Renal cortex interstitium (tissue), 11 donors: ENCODE data around the gene ROR2. TPM values are rescaled to one million over a fixed set of nuclear protein-coding genes. Genes with fewer than 3 reads are reported as not detected.

Experiments used
- DNase-seq, 11 donors: peaks; one replicate each; pipeline ENCODE4 v3.0.0-alpha.2; 2013; ENCODE audit warnings: low read depth in 9 of 11, low spot score in 4 of 11; ENCODE audit errors: extremely low read depth in 1 of 11
- polyA plus RNA-seq, 3 donors: library from polyadenylated mRNA; unstranded; fragments of 120-200 nt; gene quantifications; one replicate each; pipeline ENCODE4 v1.2.1, GENCODE V29; 2013; ENCODE audit not compliant: insufficient read length in 3 of 3

ROR2 gene
- polyA plus RNA-seq, 3 donors = 17.4 to 20.5 (median 20.0) TPM

- DNase-seq = no peak
These were observed 173.4 kb downstream of the ROR2 start for GRCh38 chr9:91776409-91777291.

DNA sequence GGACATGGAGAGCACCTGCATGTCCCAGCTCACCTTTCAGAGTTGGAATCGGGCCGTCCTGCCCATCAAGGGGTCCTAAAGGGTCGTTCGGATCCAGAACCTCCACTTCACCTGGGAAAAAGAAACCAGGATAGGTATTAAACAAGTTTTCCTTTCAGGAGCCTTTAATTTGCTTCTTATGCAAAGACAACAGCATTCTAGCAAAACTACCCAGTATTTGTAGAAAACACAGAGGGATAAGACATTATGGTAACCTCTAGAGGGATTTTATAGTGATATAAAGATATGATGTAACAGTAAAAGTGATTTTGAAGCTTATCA lies 174.4 kb downstream of the ROR2 start:
- no peak for DNase-seq

GRCh38 chr9:91775011-91775707 lies 174.9 kb downstream of the ROR2 start:
- peak in 5 of 11 donors; percentile 52 to 66 (median 64) for DNase-seq

DNA sequence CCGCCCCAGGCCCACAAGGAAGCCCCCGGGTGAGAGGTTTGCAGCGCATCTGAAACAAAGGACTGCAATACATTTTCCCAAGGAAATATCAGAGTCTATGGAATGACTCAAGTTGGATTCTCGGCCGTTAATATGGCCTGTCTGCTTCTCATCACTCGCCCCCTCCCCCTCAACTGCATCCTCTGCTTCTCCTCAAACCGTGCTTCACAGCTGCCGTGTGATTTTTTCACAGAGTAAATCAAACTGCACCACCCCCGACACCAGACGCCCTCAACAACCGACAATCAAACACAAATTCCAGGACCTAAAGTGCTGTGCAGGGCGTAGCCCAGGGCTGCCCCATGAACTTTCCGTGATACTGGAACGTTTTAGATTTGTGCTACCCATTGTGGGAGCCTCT lies 176.9 kb downstream of the ROR2 start:
- DNase-seq = no peak

DNA sequence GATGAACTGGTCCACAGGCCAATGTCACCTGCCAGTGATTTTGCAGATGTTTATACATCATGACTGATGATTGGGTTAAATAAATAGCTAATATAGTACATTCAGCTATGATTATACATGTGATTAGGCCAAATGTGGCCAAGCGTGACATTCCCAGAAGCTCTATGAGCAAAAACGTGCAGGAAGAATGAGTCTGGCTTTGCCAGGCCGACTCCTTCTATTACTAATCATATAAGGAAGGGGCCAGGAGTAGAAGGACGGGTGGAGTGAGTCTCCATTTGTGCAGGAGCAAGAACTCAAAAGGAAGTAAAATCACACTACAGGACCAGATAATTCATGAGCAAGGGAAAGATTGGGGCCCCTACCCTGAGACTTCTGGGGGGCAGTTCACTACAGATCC lies 178.2 kb downstream of the ROR2 start:
- DNase-seq = no peak

DNA sequence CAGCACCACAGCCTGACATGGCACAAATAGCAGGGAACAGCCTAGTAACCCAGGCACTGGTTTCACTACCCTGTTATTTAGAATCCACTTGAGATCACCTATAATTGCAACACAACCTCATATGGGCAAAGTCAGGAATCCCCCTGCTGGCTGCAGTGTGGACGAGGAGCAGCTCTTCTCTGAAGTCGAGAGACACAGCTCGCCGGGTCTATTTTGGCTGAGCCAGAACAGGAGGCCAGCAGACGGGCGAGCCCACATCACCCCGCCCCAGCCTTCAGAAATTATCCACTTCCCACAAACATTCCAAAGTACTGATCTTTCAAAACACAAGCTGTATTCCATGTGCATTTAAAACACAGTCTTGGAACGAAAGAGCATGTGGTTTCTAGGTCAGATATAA lies 179.0 kb downstream of the ROR2 start:
- DNase-seq = peak in 1 of 11 donors; percentile 27

DNA sequence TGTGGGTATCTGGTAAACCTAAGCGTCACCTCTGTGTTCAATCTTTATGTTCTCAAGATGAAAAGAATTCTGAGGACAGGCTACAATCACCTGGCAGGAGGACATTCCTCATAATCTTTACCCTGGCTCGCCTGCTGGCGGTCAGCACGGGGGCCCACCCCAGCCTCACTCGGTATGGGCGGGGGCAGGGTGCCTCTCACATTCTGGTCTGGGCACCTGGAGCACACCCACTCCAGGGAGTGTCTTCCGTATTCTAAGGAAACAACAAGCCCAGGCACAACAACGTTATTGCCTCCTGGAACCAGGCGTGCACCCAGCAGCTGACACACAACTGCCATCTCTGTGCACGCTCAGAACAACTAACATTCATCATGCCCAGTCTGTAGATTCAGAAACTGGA lies 179.8 kb downstream of the ROR2 start:
- DNase-seq = no peak

- DNase-seq = no peak
These were observed 180.8 kb downstream of the ROR2 start for GRCh38 chr9:91768977-91769916.

GRCh38 chr9:91768507-91768906 lies 181.5 kb downstream of the ROR2 start:
- no peak for DNase-seq

DNA sequence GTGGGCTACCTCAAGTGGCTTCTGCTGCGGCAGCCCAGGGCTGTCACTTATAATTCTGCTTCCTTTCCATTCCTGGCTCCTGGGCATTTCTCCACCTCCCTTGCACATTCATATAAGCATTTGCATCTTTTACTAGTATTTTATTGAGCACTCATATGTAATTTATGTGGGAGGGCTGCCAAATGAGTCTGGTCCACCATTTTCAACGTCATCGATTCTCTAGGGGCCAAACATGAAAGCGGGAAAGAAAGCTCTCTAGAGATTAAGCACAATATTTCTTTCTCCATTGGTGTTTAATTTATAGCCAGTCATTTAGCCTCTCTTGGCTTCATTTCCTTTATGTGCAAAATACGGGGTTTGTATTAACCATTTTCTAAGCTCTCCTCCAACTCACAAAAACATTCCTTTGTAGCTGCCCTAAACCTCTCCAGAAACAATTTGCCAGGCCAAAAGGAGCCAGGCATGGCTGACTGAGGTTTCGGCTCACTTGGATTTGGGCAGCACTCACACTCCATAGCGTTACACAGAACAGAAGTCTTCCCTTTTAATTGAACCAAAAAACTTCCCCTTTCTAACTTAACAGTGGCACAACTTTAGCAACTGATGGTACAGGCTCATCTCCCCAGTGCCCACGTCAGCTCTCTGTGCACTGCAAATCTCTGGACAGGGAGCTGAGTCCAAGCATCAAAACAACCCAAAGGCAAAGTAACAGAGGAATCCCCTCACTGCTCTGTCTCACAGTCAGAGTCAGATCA lies 183.5 kb downstream of the ROR2 start:
- peak in 3 of 11 donors; percentile 34 to 51 (median 49) for DNase-seq

- no peak for DNase-seq
These were observed 184.7 kb downstream of the ROR2 start for GRCh38 chr9:91765296-91765695.

DNA sequence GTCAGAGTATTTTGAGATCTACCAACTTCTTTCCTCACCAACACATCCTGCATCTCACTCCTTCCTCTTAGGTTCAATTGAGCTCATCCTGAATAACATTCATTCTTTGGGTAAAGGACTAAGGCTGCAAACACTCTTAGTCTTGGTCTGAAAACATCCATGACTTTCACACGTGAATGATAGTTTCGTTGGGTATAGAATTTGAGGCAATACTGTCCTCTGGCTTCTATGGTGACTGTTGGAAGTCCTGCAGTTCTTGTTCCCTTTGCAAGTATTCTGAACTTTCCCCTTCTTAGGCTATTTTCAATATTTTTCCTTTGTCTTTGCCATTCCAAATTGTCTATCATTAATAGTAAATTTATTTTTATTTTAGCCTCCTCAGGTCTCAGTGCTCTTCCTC lies 185.4 kb downstream of the ROR2 start:
- no peak for DNase-seq

- no peak for DNase-seq
These were observed 188.7 kb downstream of the ROR2 start for GRCh38 chr9:91761362-91761761.

DNA sequence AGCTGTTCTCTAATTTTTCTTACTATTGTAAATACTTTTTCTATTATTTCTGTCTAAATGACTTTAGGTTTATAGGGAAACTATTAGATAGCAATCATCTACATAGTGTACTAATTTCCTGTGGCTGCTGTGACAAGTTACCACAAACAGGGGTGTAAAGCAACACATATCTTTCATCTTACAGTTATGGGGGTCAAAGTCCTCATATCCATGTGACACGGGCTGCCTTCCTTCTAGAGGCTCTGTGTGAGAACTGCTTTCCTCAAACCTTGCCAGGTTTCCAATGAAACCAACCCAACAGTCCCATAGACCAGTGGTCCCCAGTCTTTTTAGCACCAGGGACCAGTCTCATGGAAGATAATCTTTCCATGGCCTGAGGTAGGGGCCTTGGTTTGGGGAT lies 189.1 kb downstream of the ROR2 start:
- DNase-seq = no peak

DNA sequence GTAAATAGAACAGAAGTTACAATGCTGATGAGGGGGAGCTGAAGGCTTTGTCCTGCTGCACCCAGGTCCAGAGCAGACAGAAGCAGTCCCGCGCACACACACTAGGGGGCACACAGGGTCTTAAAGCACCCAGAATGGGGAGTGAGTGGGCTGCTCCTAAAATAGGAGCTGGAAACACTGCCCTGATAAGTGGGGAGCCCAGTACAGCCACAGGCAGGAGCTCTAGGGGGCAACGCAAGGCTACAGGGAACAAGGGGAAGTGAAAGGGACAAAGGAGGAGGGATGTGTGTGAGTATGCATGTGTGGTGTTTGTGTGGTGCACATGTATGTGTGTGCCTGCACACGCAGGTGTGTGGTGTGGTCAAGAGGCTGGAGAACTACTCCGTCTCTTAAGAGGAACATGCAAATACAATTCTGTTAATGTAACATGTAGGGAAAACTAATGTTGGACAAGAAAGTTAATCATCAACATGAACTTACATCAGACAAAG lies 191.5 kb downstream of the ROR2 start:
- no peak for DNase-seq

GRCh38 chr9:91757782-91758181 lies 192.2 kb downstream of the ROR2 start:
- no peak for DNase-seq

GRCh38 chr9:91756510-91756780 lies 193.6 kb downstream of the ROR2 start:
- no peak for DNase-seq

DNA sequence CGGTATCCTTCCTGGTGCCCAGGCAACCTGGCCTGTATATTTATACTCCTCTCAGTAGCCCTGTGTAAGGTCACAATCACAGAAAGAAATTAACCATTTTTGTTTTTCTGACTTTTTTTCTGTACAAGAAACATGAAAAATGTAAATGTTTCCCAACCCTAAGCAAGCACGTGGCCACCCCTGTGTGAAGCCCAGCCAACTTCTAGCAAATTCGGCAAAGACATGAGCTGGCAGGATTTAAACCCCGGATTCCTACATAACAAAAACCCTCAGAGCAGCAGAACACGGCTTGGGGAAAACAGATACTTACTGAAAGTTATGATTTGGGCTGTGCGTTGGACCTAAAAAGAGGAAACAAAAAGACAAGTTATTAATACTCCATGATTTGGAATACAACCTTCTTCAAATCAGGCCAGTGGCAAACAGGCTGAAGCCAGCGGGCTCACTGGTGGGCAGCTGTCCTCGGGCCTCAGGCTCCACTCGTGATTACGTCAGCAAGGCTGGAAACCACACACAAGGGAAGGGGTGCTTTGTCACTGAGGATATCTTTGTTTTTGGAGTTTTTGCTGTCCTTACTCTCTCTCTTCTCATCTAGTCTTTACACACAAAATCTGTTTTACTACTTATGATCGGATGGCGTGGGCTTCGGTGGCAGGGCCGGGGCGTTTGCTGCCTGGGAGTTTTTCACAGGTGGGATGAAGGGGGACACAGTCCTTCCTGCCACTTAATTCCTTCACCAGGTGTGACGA lies 194.1 kb downstream of the ROR2 start:
- DNase-seq = no peak
